Mesodermal cell (in vitro differentiated cells): Measurements from ENCODE around the gene GOLGA6A.
"Not testable (repeated sequence)": the region's sequence is repeated elsewhere in the genome, so short reads cannot be mapped to it uniquely, and the experiment has no call there.

Experiments used
- H3K27ac ChIP-seq: 2 replicates; pipeline ENCODE4 v1.7.0; 2013; ENCODE audit warnings: mild to moderate bottlenecking, low read depth, low read length, moderate library complexity; ENCODE audit not compliant: severe bottlenecking
- H3K36me3 ChIP-seq: 2 replicates; pipeline ENCODE4 v1.7.1; 2013; ENCODE audit warnings: mild to moderate bottlenecking, low read length, moderate library complexity; ENCODE audit not compliant: control insufficient read depth, insufficient read depth
- H3K4me1 ChIP-seq: one replicate; pipeline ENCODE4 v1.7.1; 2013; ENCODE audit warnings: mild to moderate bottlenecking, low read length; ENCODE audit not compliant: insufficient read depth, control insufficient read depth, poor library complexity, severe bottlenecking
- H3K4me3 ChIP-seq: 2 replicates; pipeline ENCODE4 v1.7.0; 2013; ENCODE audit warnings: low read length, control low read depth, mild to moderate bottlenecking; ENCODE audit not compliant: insufficient read depth, poor library complexity, severe bottlenecking; ENCODE audit errors: extremely low read depth
- H3K9me3 ChIP-seq: 2 replicates; pipeline ENCODE4 v1.7.1; 2013; ENCODE audit warnings: mild to moderate bottlenecking, low read length, moderate library complexity; ENCODE audit not compliant: control insufficient read depth
- WGBS, 2 experiments: methylation state at CpG; one replicate each; pipeline ENCODE4 v1.1.5; 2013; ENCODE audit warnings: missing lambda C conversion rate in 2 of 2; ENCODE audit not compliant: insufficient coverage in 2 of 2; 5-methylcytosine and 5-hydroxymethylcytosine counted together

Gene GOLGA6A

GRCh38 chr15:74096753-74097474 is 14.6 kb upstream of the GOLGA6A start:
- not testable (repeated sequence) for H3K4me1 ChIP-seq, H3K36me3 ChIP-seq, H3K9me3 ChIP-seq, H3K4me3 ChIP-seq, H3K27ac ChIP-seq
- WGBS, 2 experiments = no CpG with 5 or more reads among the region's 27 CpGs

GRCh38 chr15:74095610-74096009 is 13.3 kb upstream of the GOLGA6A start:
- not testable (repeated sequence) for H3K4me1 ChIP-seq, H3K9me3 ChIP-seq, H3K36me3 ChIP-seq, H3K4me3 ChIP-seq, H3K27ac ChIP-seq
- no CpG with 5 or more reads among the region's 10 CpGs for WGBS, 2 experiments

- not testable (repeated sequence) for H3K36me3 ChIP-seq, H3K9me3 ChIP-seq, H3K4me3 ChIP-seq, H3K4me1 ChIP-seq, H3K27ac ChIP-seq
- no CpG with 5 or more reads among the region's 2 CpGs for WGBS, 2 experiments
Measured at GRCh38 chr15:74094567-74094966, 12.2 kb upstream of the GOLGA6A start.

GRCh38 chr15:74075781-74076180 is 6.6 kb downstream of the GOLGA6A start:
- H3K4me1 ChIP-seq, H3K36me3 ChIP-seq, H3K4me3 ChIP-seq, H3K27ac ChIP-seq, H3K9me3 ChIP-seq: not testable (repeated sequence)
- 85 to 96% methylated on average over 7 to 8 of the region's 9 CpGs for WGBS, 2 experiments

- not testable (repeated sequence) for H3K27ac ChIP-seq, H3K9me3 ChIP-seq, H3K36me3 ChIP-seq, H3K4me1 ChIP-seq, H3K4me3 ChIP-seq
- WGBS, 2 experiments = 62 to 80% methylated on average over 5 to 6 of the region's 16 CpGs
Measured at GRCh38 chr15:74072614-74073337, 9.6 kb downstream of the GOLGA6A start.

GRCh38 chr15:74072132-74072531 is 10.2 kb downstream of the GOLGA6A start:
- no CpG with 5 or more reads among the region's 9 CpGs for WGBS, 2 experiments
- H3K36me3 ChIP-seq, H3K27ac ChIP-seq, H3K4me1 ChIP-seq, H3K9me3 ChIP-seq, H3K4me3 ChIP-seq: not testable (repeated sequence)

- H3K4me1 ChIP-seq, H3K36me3 ChIP-seq, H3K9me3 ChIP-seq, H3K27ac ChIP-seq, H3K4me3 ChIP-seq: not testable (repeated sequence)
- 100% methylated on average over 1 to 2 of the region's 6 CpGs for WGBS, 2 experiments
Measured at GRCh38 chr15:74071645-74072044, 10.7 kb downstream of the GOLGA6A start.

GRCh38 chr15:74065684-74066411 is 16.5 kb downstream of the GOLGA6A start:
- H3K27ac ChIP-seq, H3K9me3 ChIP-seq, H3K4me1 ChIP-seq, H3K36me3 ChIP-seq, H3K4me3 ChIP-seq: not testable (repeated sequence)
- no CpG with 5 or more reads among the region's 13 CpGs for WGBS, 2 experiments

GRCh38 chr15:74064822-74065221 is 17.5 kb downstream of the GOLGA6A start:
- not testable (repeated sequence) for H3K36me3 ChIP-seq, H3K9me3 ChIP-seq, H3K4me1 ChIP-seq, H3K4me3 ChIP-seq, H3K27ac ChIP-seq
- 85 to 100% methylated on average over 1 to 8 of the region's 8 CpGs for WGBS, 2 experiments

GRCh38 chr15:74064183-74064582 is 18.2 kb downstream of the GOLGA6A start:
- 95 to 100% methylated on average over 2 to 3 of the region's 3 CpGs for WGBS, 2 experiments
- H3K27ac ChIP-seq, H3K4me1 ChIP-seq, H3K9me3 ChIP-seq, H3K4me3 ChIP-seq, H3K36me3 ChIP-seq: not testable (repeated sequence)
